Measurements from ENCODE around the gene MLNR.

DNA sequence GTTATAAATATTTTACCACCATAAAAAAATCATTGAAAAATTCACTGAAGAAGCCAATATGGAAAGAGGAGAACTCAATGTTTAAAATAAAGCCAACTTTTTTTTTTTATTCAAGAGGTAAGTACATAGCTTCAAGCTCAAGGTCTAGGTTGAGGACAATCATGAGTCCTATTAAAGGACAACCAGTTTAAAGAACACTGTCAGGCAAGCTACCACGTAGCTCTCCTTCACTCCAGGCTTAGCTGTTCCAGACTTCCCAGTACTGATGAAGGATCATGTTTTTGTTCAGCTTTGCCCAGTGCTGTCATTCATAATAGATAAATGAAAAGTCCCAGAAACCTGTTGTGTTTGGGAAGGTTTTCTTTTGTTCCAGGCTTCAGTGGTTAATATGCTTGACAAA is 10.0 kb upstream of the MLNR start:
- TF ChIP-seq CTCF (IDR thresholded peaks at IDR 0.05) = no peak
- no peak for TF ChIP-seq POLR2A (IDR thresholded peaks at IDR 0.05)

Measured in heart left ventricle (tissue), 13 donors.